ENCODE measurements around the gene PDZD8. TPM values are rescaled to one million over a fixed set of nuclear protein-coding genes. Genes with fewer than 3 reads are reported as not detected.
A peak's percentile ranks its signal among the peaks of the same experiment; 100 is the strongest.

PDZD8 gene
- total RNA-seq, 2 experiments from 2014 or later: 15.5 to 16.2 TPM

GRCh38 chr10:117364110-117364960 lies 10.9 kb downstream of the PDZD8 start:
- no peaks in the 10 kb centered on the region for H3K9me3 Mint-ChIP-seq
- no peak for DNase-seq
- ChIA-PET POLR2A (interaction anchor here (0.6 kb wide), 1 partner anchor 228 kb away, joined by 3 read pairs; no protein-coding TSS in a partner anchor), CTCF (no interaction called here)
- no peak for ATAC-seq
- peaks cover 63% of the 10 kb centered on the region for H3K4me1 Mint-ChIP-seq (ENCODE audit: low read depth)
- no peak overlapping the region for H3K27ac Mint-ChIP-seq
- intact Hi-C loops (cut with micrococcal nuclease): no loop called here
- H3K36me3 Mint-ChIP-seq (ENCODE audit: low read depth): peaks cover 2% of the 10 kb centered on the region
- TF ChIP-seq, protein P1, sequence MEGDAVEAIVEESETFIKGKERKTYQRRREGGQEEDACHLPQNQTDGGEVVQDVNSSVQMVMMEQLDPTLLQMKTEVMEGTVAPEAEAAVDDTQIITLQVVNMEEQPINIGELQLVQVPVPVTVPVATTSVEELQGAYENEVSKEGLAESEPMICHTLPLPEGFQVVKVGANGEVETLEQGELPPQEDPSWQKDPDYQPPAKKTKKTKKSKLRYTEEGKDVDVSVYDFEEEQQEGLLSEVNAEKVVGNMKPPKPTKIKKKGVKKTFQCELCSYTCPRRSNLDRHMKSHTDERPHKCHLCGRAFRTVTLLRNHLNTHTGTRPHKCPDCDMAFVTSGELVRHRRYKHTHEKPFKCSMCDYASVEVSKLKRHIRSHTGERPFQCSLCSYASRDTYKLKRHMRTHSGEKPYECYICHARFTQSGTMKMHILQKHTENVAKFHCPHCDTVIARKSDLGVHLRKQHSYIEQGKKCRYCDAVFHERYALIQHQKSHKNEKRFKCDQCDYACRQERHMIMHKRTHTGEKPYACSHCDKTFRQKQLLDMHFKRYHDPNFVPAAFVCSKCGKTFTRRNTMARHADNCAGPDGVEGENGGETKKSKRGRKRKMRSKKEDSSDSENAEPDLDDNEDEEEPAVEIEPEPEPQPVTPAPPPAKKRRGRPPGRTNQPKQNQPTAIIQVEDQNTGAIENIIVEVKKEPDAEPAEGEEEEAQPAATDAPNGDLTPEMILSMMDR (IDR thresholded peaks at IDR 0.05): no peak
- H3K4me3 Mint-ChIP-seq: no peak overlapping the region
- no peaks in the 10 kb centered on the region for H3K27me3 Mint-ChIP-seq

GRCh38 chr10:117363028-117363427 lies 12.2 kb downstream of the PDZD8 start:
- TF ChIP-seq, protein P1 (IDR thresholded peaks at IDR 0.05): no peak
- ATAC-seq (peak; percentile 73), DNase-seq (no peak)
- no peaks in the 10 kb centered on the region for H3K9me3 Mint-ChIP-seq
- no peaks in the 10 kb centered on the region for H3K36me3 Mint-ChIP-seq (ENCODE audit: low read depth)
- no peak overlapping the region for H3K4me3 Mint-ChIP-seq
- intact Hi-C loops (cut with micrococcal nuclease): no loop called here
- ChIA-PET POLR2A (interaction anchor here (1.2 kb wide), 1 partner anchor 11 kb away, joined by 3 read pairs; no protein-coding TSS in a partner anchor), CTCF (no interaction called here)
- no peak overlapping the region for H3K27ac Mint-ChIP-seq
- H3K27me3 Mint-ChIP-seq: no peaks in the 10 kb centered on the region
- peaks cover 65% of the 10 kb centered on the region for H3K4me1 Mint-ChIP-seq (ENCODE audit: low read depth)

GRCh38 chr10:117362313-117362712 lies 12.9 kb downstream of the PDZD8 start:
- ChIA-PET CTCF (no interaction called here), POLR2A (interaction anchor here (1.2 kb wide), 1 partner anchor 12 kb away, joined by 3 read pairs; no protein-coding TSS in a partner anchor)
- TF ChIP-seq, protein P1 (IDR thresholded peaks at IDR 0.05): no peak
- H3K27ac Mint-ChIP-seq: no peak overlapping the region
- no peak overlapping the region for H3K4me3 Mint-ChIP-seq
- no peaks in the 10 kb centered on the region for H3K27me3 Mint-ChIP-seq
- no peaks in the 10 kb centered on the region for H3K9me3 Mint-ChIP-seq
- no peaks in the 10 kb centered on the region for H3K36me3 Mint-ChIP-seq (ENCODE audit: low read depth)
- ATAC-seq: no peak
- intact Hi-C loops (cut with micrococcal nuclease): no loop called here
- no peak for DNase-seq
- H3K4me1 Mint-ChIP-seq (ENCODE audit: low read depth): peaks cover 63% of the 10 kb centered on the region

- Mint-ChIP-seq H3K27ac (no peak overlapping the region), H3K9me3 (no peaks in the 10 kb centered on the region), H3K4me3 (no peak overlapping the region), H3K4me1 (ENCODE audit: low read depth) (peaks cover 51% of the 10 kb centered on the region), H3K36me3 (ENCODE audit: low read depth) (no peaks in the 10 kb centered on the region), H3K27me3 (no peaks in the 10 kb centered on the region)
- TF ChIP-seq, protein P1 (IDR thresholded peaks at IDR 0.05): no peak
- ChIA-PET CTCF (interaction anchor here (0.6 to 1.0 kb wide), 2 partner anchors 13 to 427 kb away, joined by 3 read pairs; no protein-coding TSS in a partner anchor), POLR2A (interaction anchor here (1.0 to 1.5 kb wide), 2 partner anchors 10 to 11 kb away, joined by 3 read pairs; no protein-coding TSS in a partner anchor)
- ATAC-seq: no peak
- intact Hi-C loops (cut with micrococcal nuclease): no loop called here
- DNase-seq: no peak
These were observed 14.1 kb downstream of the PDZD8 start for GRCh38 chr10:117360994-117361667.

Data from activated CD8-positive, alpha-beta T cell treated with anti-CD3 and anti-CD28 coated beads for 36 hours (primary cell).